Common myeloid progenitor, CD34-positive (primary cell): ENCODE data around the gene RHOB. TPM values are rescaled to one million over a fixed set of nuclear protein-coding genes. Genes with fewer than 3 reads are reported as not detected.
A peak's percentile ranks its signal among the peaks of the same experiment; 100 is the strongest.

Experiments
- CTCF ChIA-PET: fragments of 350-600 bp; sonication (Branson Sonifier 250); formaldehyde crosslinking; loops from one replicate; lab custom pipeline; 2021; ENCODE audit warnings: antibody characterized with exemption; lab: Charles Lee
- POLR2A ChIA-PET: fragments of 350-600 bp; sonication (Branson Sonifier 250); formaldehyde crosslinking; loops from one replicate; lab custom pipeline; 2021; ENCODE audit warnings: antibody characterized with exemption; lab: Charles Lee
- DNase-seq, 3 donors: peaks; one replicate each; pipeline versions ENCODE4 v3.0.0 to v3.0.0-alpha.2; 2013
- H3K27ac ChIP-seq, 2 experiments: 1 replicate in 1 of 2; 2 replicates in 1 of 2; pipeline ENCODE4 v1.7.0; 2013; ENCODE audit warnings: inconsistent platforms in 2 of 2, low read length in 2 of 2, mild to moderate bottlenecking in 2 of 2, low read depth in 1 of 2, moderate library complexity in 1 of 2; ENCODE audit not compliant: severe bottlenecking in 2 of 2, insufficient read depth in 1 of 2, poor library complexity in 1 of 2
- H3K27me3 ChIP-seq, 5 experiments: replicated peaks in 2 of 5; 1 replicate in 3 of 5; 2 replicates in 2 of 5; pipeline versions ENCODE4 v1.6.1 to v1.7.0; 2013; ENCODE audit warnings: low read length in 4 of 5, mild to moderate bottlenecking in 2 of 5, moderate library complexity in 2 of 5, inconsistent platforms in 1 of 5; ENCODE audit not compliant: insufficient read depth in 5 of 5, control insufficient read depth in 4 of 5
- H3K36me3 ChIP-seq, 4 experiments: 1 replicate in 2 of 4; 2 replicates in 2 of 4; pipeline versions ENCODE4 v1.6.1 to v1.7.0; 2013; ENCODE audit warnings: low read length in 3 of 4, control low read depth in 1 of 4, mild to moderate bottlenecking in 1 of 4; ENCODE audit not compliant: control insufficient read depth in 4 of 4, insufficient read depth in 4 of 4
- H3K4me1 ChIP-seq, 4 experiments: 1 replicate in 3 of 4; 2 replicates in 1 of 4; pipeline versions ENCODE4 v1.6.1 to v1.7.1; 2013; ENCODE audit warnings: low read length in 3 of 4, mild to moderate bottlenecking in 3 of 4, control low read depth in 1 of 4, inconsistent platforms in 1 of 4, moderate library complexity in 1 of 4; ENCODE audit not compliant: control insufficient read depth in 4 of 4, insufficient read depth in 4 of 4; ENCODE audit errors: control extremely low read depth in 1 of 4
- H3K4me3 ChIP-seq, 7 experiments: 1 replicate in 4 of 7; 2 replicates in 3 of 7; pipeline versions ENCODE4 v1.5.1 to v1.7.0; 2013; ENCODE audit warnings: mild to moderate bottlenecking in 7 of 7, low read length in 6 of 7, moderate library complexity in 6 of 7, inconsistent platforms in 2 of 7, low read depth in 2 of 7, control low read depth in 1 of 7; ENCODE audit not compliant: insufficient read depth in 4 of 7, control insufficient read depth in 1 of 7; ENCODE audit errors: extremely low read depth in 1 of 7
- H3K9me3 ChIP-seq, 5 experiments: 1 replicate in 4 of 5; 2 replicates in 1 of 5; pipeline versions ENCODE4 v1.6.1 to v1.7.1; 2013; ENCODE audit warnings: low read length in 4 of 5, mild to moderate bottlenecking in 2 of 5, inconsistent platforms in 1 of 5, low read depth in 1 of 5, moderate library complexity in 1 of 5; ENCODE audit not compliant: control insufficient read depth in 4 of 5, insufficient read depth in 2 of 5; ENCODE audit errors: control extremely low read depth in 1 of 5
- WGBS: methylation state at CpG from one replicate; pipeline ENCODE4 v1.1.5; 2013; ENCODE audit not compliant: insufficient coverage; 5-methylcytosine and 5-hydroxymethylcytosine counted together
- polyA plus RNA-seq: library from polyadenylated mRNA; unstranded; fragments of 120-200 nt; gene quantifications from one replicate; pipeline ENCODE4 v1.2.1, GENCODE V29; 2013

Gene RHOB
- polyA plus RNA-seq = 99.5 TPM

DNA sequence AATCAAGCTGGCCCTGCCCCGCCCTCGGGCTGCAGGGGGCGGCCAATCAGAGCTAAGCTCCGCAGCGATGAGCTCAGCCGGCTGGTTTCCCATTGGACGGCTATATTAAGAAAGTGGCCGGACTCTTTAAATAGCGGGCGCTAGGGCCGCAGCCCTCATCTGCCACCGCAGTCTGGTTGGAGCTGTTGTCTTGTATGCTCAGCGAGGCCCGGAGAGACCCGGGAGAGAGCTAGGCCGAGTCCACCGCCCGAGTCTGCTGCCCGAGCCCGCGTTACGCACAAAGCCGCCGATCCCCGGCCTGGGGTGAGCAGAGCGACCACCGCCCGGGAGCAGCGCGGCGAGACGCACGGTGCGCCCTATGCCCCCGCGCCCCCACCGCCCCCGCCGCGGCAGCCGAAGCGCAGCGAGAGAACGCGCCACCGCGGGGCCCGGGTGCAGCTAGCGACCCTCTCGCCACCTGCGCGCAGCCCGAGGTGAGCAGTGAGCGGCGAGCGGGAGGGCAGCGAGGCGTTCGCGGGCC lies at the start of gene RHOB:
Gene RHOB, plus strand, starts transcription at position 158 of the 520 bp plus-strand sequence. CDS start 392 bp downstream, outside the sequence.
- Histone ChIP-seq H3K27me3 (peaks cover 7 to 30% (median 27%) of the 10 kb centered on the region in 5 experiments), H3K27ac (peak within 1 kb of the TSS in 1 of 2 experiments; percentile 54), H3K4me1 (peaks cover 0 to 21% (median 17%) of the 10 kb centered on the region in 4 experiments), H3K9me3 (no peaks in the 10 kb centered on the region), H3K36me3 (no peaks in the 10 kb centered on the region), H3K4me3 (peak within 1 kb of the TSS; percentile 57 to 93 (median 71))
- DNase-seq = peak; percentile 97 to 99 (median 98)
- CTCF ChIA-PET = interaction anchor here (0.7 to 3.1 kb wide), 20 partner anchors 10 to 228 kb away, joined by 3 to 21 read pairs (median 4); partner anchors contain the start of gene HS1BP3
- POLR2A ChIA-PET = interaction anchor here (0.6 to 1.8 kb wide), 10 partner anchors 8 to 203 kb away, joined by 3 to 11 read pairs (median 4); no protein-coding TSS in a partner anchor
- WGBS = 2% methylated on average over 44 of the region's 60 CpGs

DNA sequence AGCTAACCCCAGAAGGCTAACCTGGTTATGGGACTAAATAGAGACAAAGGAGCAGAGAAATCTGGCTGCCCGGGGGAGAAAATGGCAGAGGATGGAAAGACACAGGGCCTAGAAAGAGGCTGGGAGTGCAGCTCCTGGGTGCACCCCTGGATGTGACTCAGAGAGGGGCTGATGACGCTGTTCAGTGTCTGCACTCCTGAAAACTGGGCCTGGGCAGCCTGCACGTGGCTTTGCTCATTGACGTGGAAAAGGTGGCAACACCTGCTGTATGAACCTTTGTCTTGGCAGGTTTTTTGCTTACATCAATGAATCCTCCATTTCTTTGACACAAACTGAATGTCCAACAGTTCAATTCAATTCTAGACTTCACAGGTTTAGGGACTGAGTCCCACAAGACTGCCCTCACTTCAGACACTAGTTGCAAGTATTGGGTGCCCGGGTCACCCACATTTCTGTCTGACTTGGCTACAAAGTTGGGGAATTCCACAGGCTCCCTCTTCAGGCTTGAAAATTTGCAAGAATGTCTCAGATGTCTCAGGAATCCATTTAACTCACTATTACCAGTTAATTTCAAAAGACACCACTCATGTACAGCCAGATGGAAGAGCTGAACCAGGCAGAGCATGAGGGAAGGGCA lies 48.9 kb upstream of the RHOB start:
- Histone ChIP-seq H3K36me3 (no peaks in the 10 kb centered on the region), H3K27me3 (peaks cover 0 to 2% (median 0%) of the 10 kb centered on the region in 5 experiments), H3K27ac (no peak overlapping the region), H3K4me1 (no peaks in the 10 kb centered on the region), H3K4me3 (no peak overlapping the region), H3K9me3 (no peaks in the 10 kb centered on the region)
- no peak for DNase-seq
- ChIA-PET POLR2A (no interaction called here), CTCF (interaction anchor here (0.6 to 3.9 kb wide), 6 partner anchors 12 to 243 kb away, joined by 3 to 24 read pairs (median 16); no protein-coding TSS in a partner anchor)
- WGBS = 95% methylated on average over 5 of the region's 5 CpGs

DNA sequence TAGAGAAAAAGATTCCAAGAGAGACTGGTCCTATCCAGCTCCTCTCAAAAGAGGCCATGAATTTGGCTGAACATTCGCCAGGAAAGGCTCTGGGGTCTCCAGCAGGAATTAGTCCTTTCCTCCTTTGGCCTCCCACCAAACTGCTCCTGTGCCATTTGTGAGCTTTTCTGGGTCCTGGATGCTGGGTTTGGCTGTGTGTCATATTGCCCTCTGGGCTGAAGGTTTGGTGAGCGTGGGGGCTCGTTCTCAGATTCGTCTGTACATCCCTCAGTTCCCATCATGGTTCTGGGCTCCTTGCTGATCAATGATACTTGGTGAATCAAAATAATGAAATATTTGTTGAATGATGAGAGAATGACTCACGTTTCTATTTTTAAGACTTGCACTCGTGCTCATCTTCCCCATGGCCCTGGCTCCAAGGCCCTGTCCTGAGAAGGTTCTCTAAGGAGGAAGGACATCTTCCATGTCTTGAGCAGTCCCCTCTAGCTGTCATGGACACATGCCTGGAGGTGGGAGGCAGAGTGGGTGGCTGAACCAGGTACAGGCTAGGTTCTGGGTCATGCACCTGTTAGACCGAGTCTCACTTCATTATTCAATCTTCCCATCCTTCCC lies 47.8 kb upstream of the RHOB start:
- Histone ChIP-seq H3K4me1 (no peaks in the 10 kb centered on the region), H3K27ac (no peak overlapping the region), H3K36me3 (no peaks in the 10 kb centered on the region), H3K27me3 (no peaks in the 10 kb centered on the region), H3K4me3 (no peak overlapping the region), H3K9me3 (no peaks in the 10 kb centered on the region)
- POLR2A ChIA-PET = no interaction called here
- CTCF ChIA-PET = interaction anchor here (1.2 to 2.8 kb wide), 3 partner anchors 11 to 243 kb away, joined by 3 to 15 read pairs (median 3); no protein-coding TSS in a partner anchor
- WGBS = 75% methylated on average over 5 of the region's 7 CpGs
- no peak for DNase-seq

DNA sequence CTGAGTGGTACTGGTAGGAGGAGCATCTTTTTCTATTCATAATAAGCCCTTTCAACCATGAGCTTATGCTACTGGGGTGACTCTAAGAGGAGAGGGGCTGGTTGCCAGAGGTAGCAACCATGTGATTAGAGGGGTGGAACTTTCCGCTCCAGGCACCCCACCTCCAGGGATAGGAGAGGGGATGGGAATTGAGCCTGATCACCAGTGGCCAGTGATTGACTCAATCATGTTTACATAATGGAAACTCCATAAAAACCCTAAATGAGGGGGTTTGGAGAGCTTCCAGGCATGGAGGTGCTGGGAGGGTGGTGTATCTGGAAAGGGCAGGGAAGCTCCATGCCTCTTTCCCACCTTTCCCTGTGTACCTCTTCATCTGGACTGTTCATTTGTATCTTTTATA lies 46.6 kb upstream of the RHOB start:
- POLR2A ChIA-PET = no interaction called here
- H3K4me1 ChIP-seq = no peaks in the 10 kb centered on the region
- no peaks in the 10 kb centered on the region for H3K9me3 ChIP-seq
- CTCF ChIA-PET = interaction anchor here (1.2 to 4.3 kb wide), 4 partner anchors 10 to 41 kb away, joined by 3 to 16 read pairs (median 10); no protein-coding TSS in a partner anchor
- no CpG with 5 or more reads among the region's 1 CpG for WGBS
- no peak overlapping the region for H3K27ac ChIP-seq
- DNase-seq = no peak
- H3K36me3 ChIP-seq = no peaks in the 10 kb centered on the region
- H3K27me3 ChIP-seq = no peaks in the 10 kb centered on the region
- no peak overlapping the region for H3K4me3 ChIP-seq

DNA sequence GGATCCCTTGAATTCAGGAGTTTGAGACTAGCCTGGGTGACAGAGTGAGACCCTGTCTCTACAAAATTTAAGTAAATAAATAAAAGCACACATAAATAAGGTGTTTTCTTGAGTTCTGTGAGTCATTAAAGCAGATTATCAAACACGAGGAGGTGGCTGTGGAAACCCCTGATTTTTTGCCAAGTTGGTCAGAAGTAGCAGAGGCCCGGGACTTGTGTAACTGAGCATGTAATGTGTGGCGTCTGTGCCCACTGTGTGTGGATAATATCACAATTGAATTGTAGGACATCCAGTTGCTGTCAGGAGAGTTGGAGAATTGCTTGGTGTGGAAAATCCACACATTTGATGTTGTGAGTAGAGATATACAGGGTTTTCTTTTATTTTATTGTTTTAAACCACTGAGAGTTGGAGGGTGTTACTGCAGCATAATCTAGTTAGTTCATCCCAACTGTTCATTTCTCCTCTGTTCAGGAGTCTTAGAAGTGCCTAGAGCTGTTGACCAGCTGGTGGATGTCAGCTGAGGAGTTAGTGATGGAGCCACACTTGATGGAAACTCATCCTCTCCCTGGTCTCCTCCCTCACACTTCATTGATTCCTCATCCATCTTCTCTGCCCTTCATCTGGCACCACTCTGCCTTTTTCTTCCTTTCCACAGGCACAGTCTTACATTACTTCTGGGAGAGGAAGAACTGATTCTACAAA lies 45.9 kb upstream of the RHOB start:
- CTCF ChIA-PET = interaction anchor here (1.3 to 4.3 kb wide), 3 partner anchors 9 to 40 kb away, joined by 4 to 16 read pairs (median 15); no protein-coding TSS in a partner anchor
- WGBS = 100% methylated on average over 3 of the region's 3 CpGs

DNA sequence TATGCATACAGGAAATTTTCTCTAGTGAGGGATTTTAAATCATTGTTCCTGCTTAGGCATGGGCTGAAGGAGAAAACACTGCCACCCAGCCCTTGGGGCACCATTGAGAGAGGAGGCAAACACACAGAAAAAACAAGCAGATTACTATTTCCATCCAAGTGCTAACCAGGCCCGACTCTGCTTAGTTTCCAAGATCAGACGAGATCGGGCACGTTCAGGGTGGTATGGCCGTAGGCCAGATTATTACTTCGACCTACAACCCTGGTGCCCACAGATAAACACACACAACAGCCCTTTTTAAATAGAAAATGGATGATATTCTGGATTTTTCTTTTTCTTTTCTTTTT lies 45.4 kb upstream of the RHOB start:
- Histone ChIP-seq H3K36me3 (no peaks in the 10 kb centered on the region), H3K27me3 (no peaks in the 10 kb centered on the region), H3K4me1 (no peaks in the 10 kb centered on the region), H3K27ac (no peak overlapping the region), H3K4me3 (no peak overlapping the region), H3K9me3 (no peaks in the 10 kb centered on the region)
- WGBS = 92% methylated on average over 6 of the region's 6 CpGs
- CTCF ChIA-PET = interaction anchor here (4.3 kb wide), 1 partner anchor 39 kb away, joined by 16 read pairs; no protein-coding TSS in a partner anchor
- POLR2A ChIA-PET = no interaction called here
- DNase-seq = no peak

More for the DNA sequence above, 45.9 kb upstream of the RHOB start:
- POLR2A ChIA-PET = no interaction called here
- H3K4me1 ChIP-seq = no peaks in the 10 kb centered on the region
- H3K9me3 ChIP-seq = no peaks in the 10 kb centered on the region
- no peaks in the 10 kb centered on the region for H3K36me3 ChIP-seq
- no peak overlapping the region for H3K4me3 ChIP-seq
- no peak for DNase-seq
- H3K27me3 ChIP-seq = no peaks in the 10 kb centered on the region
- no peak overlapping the region for H3K27ac ChIP-seq
